Neuron (in vitro differentiated cells): ENCODE data around the gene MED13L.

Source experiments
- H2AFZ ChIP-seq: one replicate; pipeline ENCODE4 v1.6.1; 2013; ENCODE audit warnings: low read depth, mild to moderate bottlenecking, inconsistent platforms, low read length, moderate library complexity
- H3K27me3 ChIP-seq: one replicate; pipeline ENCODE4 v1.6.1; 2013; ENCODE audit warnings: low read length; ENCODE audit not compliant: insufficient read depth
- H3K36me3 ChIP-seq: one replicate; pipeline ENCODE4 v1.6.1; 2013; ENCODE audit warnings: low read length; ENCODE audit not compliant: insufficient read depth
- H3K4me1 ChIP-seq: one replicate; pipeline ENCODE4 v1.6.1; 2013; ENCODE audit warnings: low read length; ENCODE audit not compliant: insufficient read depth
- H3K4me3 ChIP-seq: 2 replicates; pipeline ENCODE4 v1.5.1; 2013; ENCODE audit warnings: mild to moderate bottlenecking, low read length, moderate library complexity
- H3K9me3 ChIP-seq: one replicate; pipeline ENCODE4 v1.6.1; 2013; ENCODE audit warnings: low read length

Gene MED13L

DNA sequence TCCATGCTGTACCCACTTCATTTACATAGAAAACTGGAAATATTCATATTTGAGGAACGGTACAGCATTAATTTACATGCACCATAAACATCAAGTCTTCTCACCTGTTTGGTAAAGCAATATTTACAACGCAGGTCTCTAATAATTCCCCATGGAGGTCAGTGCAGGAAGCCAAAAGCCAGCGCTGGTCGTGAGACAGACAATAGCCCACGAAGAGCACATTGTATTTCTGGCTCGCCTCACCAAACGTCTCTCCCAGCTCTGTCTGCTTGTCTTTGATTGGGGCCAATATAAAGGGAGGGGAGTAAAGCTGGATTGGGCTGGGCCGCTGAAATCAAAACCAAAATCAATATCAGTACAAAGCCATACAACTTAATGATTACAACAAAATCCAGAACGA lies 302.1 kb downstream of the MED13L start:
- H3K36me3 ChIP-seq = peaks cover 40% of the 10 kb centered on the region
- H3K4me1 ChIP-seq = no peaks in the 10 kb centered on the region
- H2AFZ ChIP-seq = no peak overlapping the region
- H3K4me3 ChIP-seq = no peak overlapping the region
- no peaks in the 10 kb centered on the region for H3K9me3 ChIP-seq
- H3K27me3 ChIP-seq = no peaks in the 10 kb centered on the region

DNA sequence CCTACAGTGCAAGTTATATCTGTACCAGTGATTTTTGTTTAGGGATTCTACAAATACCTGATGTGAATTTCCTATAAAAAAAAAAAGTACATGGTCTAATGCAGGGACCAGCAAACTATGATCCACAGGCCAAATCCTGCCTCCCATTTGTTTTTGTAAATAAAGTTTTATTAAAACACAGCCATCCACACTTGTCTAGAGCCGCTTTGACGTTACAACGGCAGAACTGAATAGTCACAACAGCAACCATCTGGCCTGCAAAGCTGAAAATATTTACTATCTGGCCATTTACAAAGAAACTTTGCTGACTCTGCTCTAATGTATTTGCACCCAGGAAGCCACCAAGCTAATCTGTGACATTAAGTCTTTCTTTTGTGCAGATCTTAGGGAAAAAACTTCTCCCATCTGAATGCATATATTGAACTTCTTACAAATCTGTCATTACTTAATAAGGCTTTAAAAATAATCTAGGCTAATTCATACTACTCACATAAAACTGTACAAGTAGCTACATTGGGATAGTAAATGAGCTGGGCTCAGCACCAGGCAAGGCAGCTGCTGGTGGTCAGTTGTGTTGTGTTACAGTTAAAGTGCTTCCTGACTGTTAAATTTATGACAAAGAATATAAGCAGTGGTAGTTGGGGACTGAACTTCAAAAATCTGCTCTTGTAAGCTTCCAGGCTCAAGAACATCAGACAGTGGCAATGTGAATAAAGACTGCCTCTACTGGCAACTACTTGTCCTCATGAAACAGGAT lies 303.3 kb downstream of the MED13L start:
- H3K4me1 ChIP-seq = no peaks in the 10 kb centered on the region
- H3K27me3 ChIP-seq = no peaks in the 10 kb centered on the region
- H2AFZ ChIP-seq = no peak overlapping the region
- no peaks in the 10 kb centered on the region for H3K9me3 ChIP-seq
- H3K36me3 ChIP-seq = peaks cover 42% of the 10 kb centered on the region
- no peak overlapping the region for H3K4me3 ChIP-seq

- no peak overlapping the region for H3K4me3 ChIP-seq
- H3K4me1 ChIP-seq = no peaks in the 10 kb centered on the region
- no peaks in the 10 kb centered on the region for H3K9me3 ChIP-seq
- H2AFZ ChIP-seq = no peak overlapping the region
- H3K36me3 ChIP-seq = peaks cover 50% of the 10 kb centered on the region
- H3K27me3 ChIP-seq = no peaks in the 10 kb centered on the region
Measured at GRCh38 chr12:115973066-115973465, 304.4 kb downstream of the MED13L start.

- no peaks in the 10 kb centered on the region for H3K27me3 ChIP-seq
- H3K36me3 ChIP-seq = peaks cover 55% of the 10 kb centered on the region
- H3K9me3 ChIP-seq = no peaks in the 10 kb centered on the region
- no peaks in the 10 kb centered on the region for H3K4me1 ChIP-seq
- H3K4me3 ChIP-seq = no peak overlapping the region
- no peak overlapping the region for H2AFZ ChIP-seq
Measured at GRCh38 chr12:115972241-115972640, 305.3 kb downstream of the MED13L start.

- Histone ChIP-seq H3K4me1 (no peaks in the 10 kb centered on the region), H2AFZ (no peak overlapping the region), H3K4me3 (no peak overlapping the region), H3K36me3 (peaks cover 76% of the 10 kb centered on the region), H3K9me3 (no peaks in the 10 kb centered on the region), H3K27me3 (no peaks in the 10 kb centered on the region)
Measured at GRCh38 chr12:115968211-115968610, 309.3 kb downstream of the MED13L start.

- H2AFZ ChIP-seq = no peak overlapping the region
- peaks cover 71% of the 10 kb centered on the region for H3K36me3 ChIP-seq
- H3K9me3 ChIP-seq = no peaks in the 10 kb centered on the region
Measured at GRCh38 chr12:115966376-115966775, 311.1 kb downstream of the MED13L start.

GRCh38 chr12:115964626-115965025 lies 312.9 kb downstream of the MED13L start:
- peaks cover 72% of the 10 kb centered on the region for H3K36me3 ChIP-seq
- H3K9me3 ChIP-seq = no peaks in the 10 kb centered on the region
- no peaks in the 10 kb centered on the region for H3K4me1 ChIP-seq
- no peak overlapping the region for H3K4me3 ChIP-seq
- no peak overlapping the region for H2AFZ ChIP-seq
- H3K27me3 ChIP-seq = no peaks in the 10 kb centered on the region

More at GRCh38 chr12:115966376-115966775, 311.1 kb downstream of the MED13L start:
- Histone ChIP-seq H3K27me3 (no peaks in the 10 kb centered on the region), H3K4me3 (no peak overlapping the region), H3K4me1 (no peaks in the 10 kb centered on the region)

DNA sequence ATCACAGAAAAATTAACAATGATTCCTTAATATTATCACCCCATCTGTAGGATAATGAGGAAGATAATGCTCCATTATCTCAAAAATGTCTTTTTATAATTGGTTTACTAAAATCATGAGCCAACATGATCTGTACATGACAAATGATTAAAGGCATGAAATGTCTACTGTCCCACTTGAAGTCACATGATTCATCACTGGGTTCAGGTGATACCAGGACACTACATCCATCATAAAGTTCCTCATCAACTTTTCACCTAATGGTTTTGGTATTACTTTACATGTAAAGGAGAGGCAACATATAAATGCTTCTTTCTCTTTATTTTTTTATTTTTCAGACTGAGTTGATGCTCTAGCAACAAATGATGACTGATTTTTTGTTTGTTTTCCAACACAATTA lies 313.3 kb downstream of the MED13L start:
- Histone ChIP-seq H3K36me3 (peaks cover 71% of the 10 kb centered on the region), H3K4me1 (no peaks in the 10 kb centered on the region), H3K27me3 (no peaks in the 10 kb centered on the region), H2AFZ (no peak overlapping the region), H3K9me3 (no peaks in the 10 kb centered on the region), H3K4me3 (no peak overlapping the region)

GRCh38 chr12:115962216-115962615 lies 315.3 kb downstream of the MED13L start:
- Histone ChIP-seq H3K36me3 (peaks cover 63% of the 10 kb centered on the region), H3K4me3 (no peak overlapping the region)

DNA sequence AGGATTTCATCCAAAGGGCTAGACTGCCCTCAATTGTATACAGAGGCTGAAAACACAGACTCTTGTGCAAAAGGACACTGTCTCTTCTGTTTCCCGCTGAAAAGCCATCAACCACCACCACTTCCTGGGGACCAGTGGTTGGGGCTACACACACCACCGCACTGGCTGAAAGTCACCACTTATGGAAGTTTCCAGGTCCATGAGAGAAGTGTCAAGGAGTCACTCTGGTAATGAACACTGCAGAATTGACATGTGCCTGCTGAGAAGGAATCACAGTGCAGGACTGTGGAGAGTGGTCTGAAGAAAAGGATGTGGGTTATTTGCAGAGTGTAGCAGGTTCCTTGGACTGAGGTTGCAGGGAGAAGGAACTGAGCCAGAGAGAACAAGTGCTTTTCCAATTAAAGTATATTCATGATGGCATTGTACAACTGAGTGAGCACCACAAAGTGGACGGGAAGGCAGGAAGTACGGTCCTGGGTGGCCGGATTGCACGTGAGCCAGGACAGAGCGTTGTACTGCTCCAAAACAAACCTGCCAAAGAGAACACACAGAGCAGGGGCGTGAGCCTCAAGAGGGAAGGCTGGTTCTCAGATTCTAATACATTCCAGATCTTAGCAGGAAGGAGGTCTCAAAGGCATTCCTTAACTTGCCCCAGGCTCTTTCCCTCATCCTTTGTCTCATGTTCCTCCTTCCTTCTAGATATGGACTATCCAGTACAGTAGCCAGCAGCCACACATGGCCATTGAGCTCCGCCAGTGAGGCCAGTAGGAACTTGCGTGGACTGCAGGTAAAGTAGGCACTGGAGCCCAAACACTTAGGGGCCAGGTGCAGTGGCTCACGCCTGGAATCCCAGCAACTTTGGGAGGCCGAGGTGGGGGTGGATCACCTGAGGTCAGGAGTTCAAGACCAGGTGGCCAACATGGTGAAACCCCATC lies 316.4 kb downstream of the MED13L start:
- Histone ChIP-seq H2AFZ (no peak overlapping the region), H3K4me3 (no peak overlapping the region), H3K36me3 (peaks cover 59% of the 10 kb centered on the region), H3K9me3 (no peaks in the 10 kb centered on the region), H3K27me3 (no peaks in the 10 kb centered on the region), H3K4me1 (no peaks in the 10 kb centered on the region)

More at GRCh38 chr12:115962216-115962615, 315.3 kb downstream of the MED13L start:
- Histone ChIP-seq H3K9me3 (no peaks in the 10 kb centered on the region), H2AFZ (no peak overlapping the region), H3K4me1 (no peaks in the 10 kb centered on the region), H3K27me3 (no peaks in the 10 kb centered on the region)

DNA sequence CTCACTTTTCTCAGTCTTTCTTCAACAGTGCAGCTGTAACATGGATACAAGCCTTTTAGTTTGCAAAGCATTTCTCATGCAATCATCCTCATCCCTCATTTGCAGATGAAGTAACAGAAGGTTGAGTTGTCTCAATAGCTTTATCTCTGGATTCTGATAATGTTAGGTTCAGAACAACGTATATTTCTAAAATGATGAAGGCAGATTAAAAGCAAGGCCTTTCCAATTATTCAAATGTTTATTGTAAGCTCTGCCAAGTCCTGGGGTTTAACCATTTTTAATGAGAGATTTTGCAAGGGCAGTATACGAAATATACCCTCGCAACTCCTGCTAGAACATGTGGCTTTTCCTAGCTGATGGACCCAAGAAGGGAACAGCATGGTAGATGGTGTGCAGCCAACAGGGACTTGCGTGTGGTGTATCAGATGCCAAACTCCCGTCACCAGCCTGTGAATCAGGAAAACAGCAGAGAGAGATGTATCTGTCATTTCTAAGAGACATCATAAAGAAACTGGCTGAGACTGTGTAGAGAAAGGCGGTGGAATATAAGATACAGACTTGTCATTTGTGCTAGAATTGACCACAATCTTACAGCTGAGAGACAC lies 319.7 kb downstream of the MED13L start:
- H2AFZ ChIP-seq = no peak overlapping the region
- H3K27me3 ChIP-seq = no peaks in the 10 kb centered on the region
- peaks cover 32% of the 10 kb centered on the region for H3K36me3 ChIP-seq
- no peak overlapping the region for H3K4me3 ChIP-seq
- no peaks in the 10 kb centered on the region for H3K9me3 ChIP-seq
- no peaks in the 10 kb centered on the region for H3K4me1 ChIP-seq

- no peaks in the 10 kb centered on the region for H3K4me1 ChIP-seq
- no peaks in the 10 kb centered on the region for H3K9me3 ChIP-seq
- H3K27me3 ChIP-seq = no peaks in the 10 kb centered on the region
- H3K4me3 ChIP-seq = no peak overlapping the region
- H3K36me3 ChIP-seq = peaks cover 31% of the 10 kb centered on the region
- no peak overlapping the region for H2AFZ ChIP-seq
Measured at GRCh38 chr12:115956659-115957058, 320.8 kb downstream of the MED13L start.

DNA sequence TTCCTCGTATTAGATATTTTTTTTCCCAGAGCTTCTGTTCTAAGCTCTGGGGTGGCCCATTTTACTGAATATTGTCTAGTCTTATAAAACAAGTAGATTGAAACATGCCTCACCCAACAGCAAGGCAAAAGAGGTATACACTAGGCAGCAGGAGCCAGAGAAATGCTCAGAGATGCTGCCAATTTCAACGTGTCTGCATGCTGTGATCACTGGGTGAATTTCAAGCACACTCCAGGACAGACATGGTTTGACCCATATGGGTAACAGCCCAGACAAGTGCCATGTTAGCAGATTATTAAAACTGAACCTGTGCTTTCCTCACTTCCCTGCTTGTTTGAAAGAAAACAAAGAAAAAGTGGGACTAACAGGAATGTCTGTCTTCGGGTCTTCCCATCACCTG lies 321.3 kb downstream of the MED13L start:
- Histone ChIP-seq H3K4me3 (no peak overlapping the region), H3K9me3 (no peaks in the 10 kb centered on the region), H3K36me3 (peaks cover 27% of the 10 kb centered on the region), H3K27me3 (no peaks in the 10 kb centered on the region), H3K4me1 (no peaks in the 10 kb centered on the region), H2AFZ (no peak overlapping the region)
